Gastroesophageal sphincter (tissue), 3 donors: ENCODE measurements around the gene UBC.

ENCODE experiments used
- EP300 ChIP-seq: sonication (generic); formaldehyde crosslinking; IDR thresholded peaks from one replicate; pipeline ENCODE4 v1.6.1; 2017; ENCODE audit warnings: antibody characterized with exemption, mild to moderate bottlenecking
- POLR2A ChIP-seq, 2 donors: fragments of 450-650 bp; IDR thresholded peaks; one replicate each; pipeline ENCODE4 v1.6.1; 2017; ENCODE audit warnings: antibody characterized with exemption in 2 of 2, mild to moderate bottlenecking in 2 of 2, moderate library complexity in 1 of 2
- POLR2AphosphoS5 ChIP-seq: sonication (generic); formaldehyde crosslinking; IDR thresholded peaks from one replicate; pipeline ENCODE4 v1.6.1; 2017; ENCODE audit warnings: antibody characterized with exemption
- TF ChIP-seq, protein P1 (sequence below), 4 experiments: fragments of 200-600 bp in 2 of 4; fragments of 450-650 bp in 2 of 4; sonication (generic) in 1 of 4; IDR thresholded peaks; one replicate each; pipeline ENCODE4 v1.5.1; 2017 to 2019; ENCODE audit warnings: antibody characterized with exemption in 4 of 4, mild to moderate bottlenecking in 2 of 4, moderate library complexity in 2 of 4

DNA sequence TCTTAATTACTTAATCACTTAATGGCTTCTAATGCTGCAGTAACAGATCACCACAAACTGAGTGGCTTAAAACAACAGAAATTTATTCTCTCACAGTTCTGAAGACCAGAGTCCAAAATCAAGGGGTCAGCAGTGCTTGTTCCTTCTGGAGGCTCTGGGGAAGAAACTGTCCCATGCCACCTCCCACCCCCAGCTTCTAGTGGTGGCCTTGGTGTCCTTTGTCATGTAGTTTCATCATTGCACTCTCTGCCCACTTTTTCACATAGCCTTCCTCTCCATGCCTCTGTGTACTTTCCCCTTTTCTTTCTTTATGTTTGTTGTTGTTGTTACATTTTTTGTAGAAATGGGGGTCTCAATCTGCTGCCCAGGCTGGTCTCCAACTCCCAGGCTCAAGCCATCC, 16.1 kb upstream of the UBC start:
- TF ChIP-seq, protein P1, sequence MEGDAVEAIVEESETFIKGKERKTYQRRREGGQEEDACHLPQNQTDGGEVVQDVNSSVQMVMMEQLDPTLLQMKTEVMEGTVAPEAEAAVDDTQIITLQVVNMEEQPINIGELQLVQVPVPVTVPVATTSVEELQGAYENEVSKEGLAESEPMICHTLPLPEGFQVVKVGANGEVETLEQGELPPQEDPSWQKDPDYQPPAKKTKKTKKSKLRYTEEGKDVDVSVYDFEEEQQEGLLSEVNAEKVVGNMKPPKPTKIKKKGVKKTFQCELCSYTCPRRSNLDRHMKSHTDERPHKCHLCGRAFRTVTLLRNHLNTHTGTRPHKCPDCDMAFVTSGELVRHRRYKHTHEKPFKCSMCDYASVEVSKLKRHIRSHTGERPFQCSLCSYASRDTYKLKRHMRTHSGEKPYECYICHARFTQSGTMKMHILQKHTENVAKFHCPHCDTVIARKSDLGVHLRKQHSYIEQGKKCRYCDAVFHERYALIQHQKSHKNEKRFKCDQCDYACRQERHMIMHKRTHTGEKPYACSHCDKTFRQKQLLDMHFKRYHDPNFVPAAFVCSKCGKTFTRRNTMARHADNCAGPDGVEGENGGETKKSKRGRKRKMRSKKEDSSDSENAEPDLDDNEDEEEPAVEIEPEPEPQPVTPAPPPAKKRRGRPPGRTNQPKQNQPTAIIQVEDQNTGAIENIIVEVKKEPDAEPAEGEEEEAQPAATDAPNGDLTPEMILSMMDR (IDR thresholded peaks at IDR 0.05), result no peak
- no peak for TF ChIP-seq POLR2A (IDR thresholded peaks at IDR 0.05)
- no peak for TF ChIP-seq POLR2AphosphoS5
- TF ChIP-seq EP300, result no peak
